22Rv1 (cell line): ENCODE data around the gene FHAD1.

Source experiments
- CTCF ChIP-seq: fragments of 450-650 bp; IDR thresholded peaks from 2 replicates; pipeline ENCODE4 v1.5.1; 2017; ENCODE audit warnings: mild to moderate bottlenecking
- ZFX ChIP-seq: fragments of 450-650 bp; IDR thresholded peaks from 2 replicates; pipeline ENCODE4 v1.6.1; 2017; ENCODE audit warnings: antibody characterized with exemption, borderline replicate concordance

GRCh38 chr1:15212216-15212953 is 34.6 kb upstream of the FHAD1 start:
- TF ChIP-seq CTCF: no peak
- TF ChIP-seq ZFX: no peak
